H9 (cell line): ENCODE data around the gene EBF4. TPM values are rescaled to one million over a fixed set of nuclear protein-coding genes. Genes with fewer than 3 reads are reported as not detected.

Source experiments
- DNase-seq: peaks from one replicate; pipeline ENCODE4 v3.0.0-alpha.2; 2017
- H2AFZ ChIP-seq: one replicate; pipeline ENCODE4 v1.6.1; 2013; ENCODE audit warnings: mild to moderate bottlenecking, low read length, control low read depth, moderate library complexity
- H2AK5ac ChIP-seq: 2 replicates; pipeline ENCODE4 v1.6.1; 2013; ENCODE audit warnings: low read length, control low read depth, mixed read lengths; ENCODE audit not compliant: insufficient read length
- H2BK120ac ChIP-seq: one replicate; pipeline ENCODE4 v1.6.1; 2013; ENCODE audit warnings: low read depth, mild to moderate bottlenecking, low read length, control low read depth, inconsistent platforms; ENCODE audit not compliant: poor library complexity, severe bottlenecking
- H2BK12ac ChIP-seq: 2 replicates; pipeline ENCODE4 v1.6.1; 2013; ENCODE audit warnings: low read length, control low read depth, mixed read lengths, low read depth; ENCODE audit not compliant: insufficient read length
- H2BK15ac ChIP-seq: 2 replicates; pipeline ENCODE4 v1.6.1; 2013; ENCODE audit warnings: low read depth, low read length, control low read depth
- H2BK20ac ChIP-seq: one replicate; pipeline ENCODE4 v1.6.1; 2013; ENCODE audit warnings: low read depth, mild to moderate bottlenecking, low read length, control low read depth, inconsistent platforms; ENCODE audit not compliant: poor library complexity, severe bottlenecking
- H2BK5ac ChIP-seq: 2 replicates; pipeline ENCODE4 v1.6.1; 2013; ENCODE audit warnings: low read length, control low read depth, mixed read lengths; ENCODE audit not compliant: insufficient read length
- H3K14ac ChIP-seq: 2 replicates; pipeline ENCODE4 v1.6.1; 2013; ENCODE audit warnings: low read length, control low read depth; ENCODE audit not compliant: insufficient read depth
- H3K18ac ChIP-seq: 2 replicates; pipeline ENCODE4 v1.6.1; 2013; ENCODE audit warnings: low read depth, mild to moderate bottlenecking, mixed read lengths, low read length, control low read depth; ENCODE audit not compliant: insufficient read length
- H3K23ac ChIP-seq: 2 replicates; pipeline ENCODE4 v1.6.1; 2013; ENCODE audit warnings: low read length, control low read depth, mixed read lengths, low read depth; ENCODE audit not compliant: insufficient read length
- H3K23me2 ChIP-seq: 2 replicates; pipeline ENCODE4 v1.6.1; 2013; ENCODE audit warnings: low read depth, mild to moderate bottlenecking, mixed read lengths, low read length, control low read depth; ENCODE audit not compliant: insufficient read length, poor library complexity, severe bottlenecking
- H3K27ac ChIP-seq: 2 replicates; pipeline ENCODE4 v1.5.1; 2013; ENCODE audit warnings: low read length, control low read depth, mixed read lengths, low read depth; ENCODE audit not compliant: insufficient read length
- H3K27me3 ChIP-seq: 2 replicates; pipeline ENCODE4 v1.6.1; 2013; ENCODE audit warnings: low read length, control low read depth, inconsistent platforms; ENCODE audit not compliant: insufficient read depth
- H3K4ac ChIP-seq: 2 replicates; pipeline ENCODE4 v1.6.1; 2013; ENCODE audit warnings: low read depth, mild to moderate bottlenecking, control low read depth, inconsistent platforms, low read length, moderate library complexity
- H3K4me1 ChIP-seq: 2 replicates; pipeline ENCODE4 v1.6.1; 2013; ENCODE audit warnings: low read length, control low read depth, inconsistent platforms; ENCODE audit not compliant: insufficient read depth
- H3K4me2 ChIP-seq: 2 replicates; pipeline ENCODE4 v1.6.1; 2013; ENCODE audit warnings: low read length, control low read depth, mixed read lengths; ENCODE audit not compliant: insufficient read length, insufficient read depth
- H3K56ac ChIP-seq: 2 replicates; pipeline ENCODE4 v1.6.1; 2013; ENCODE audit warnings: low read depth, mild to moderate bottlenecking, mixed read lengths, low read length, control low read depth; ENCODE audit not compliant: insufficient read length
- H3K79me1 ChIP-seq: 2 replicates; pipeline ENCODE4 v1.6.1; 2013; ENCODE audit warnings: low read depth, mild to moderate bottlenecking, moderate library complexity, low read length, control low read depth, inconsistent platforms; ENCODE audit not compliant: insufficient read depth, poor library complexity, severe bottlenecking
- H3K79me2 ChIP-seq: 2 replicates; pipeline ENCODE4 v1.6.1; 2013; ENCODE audit warnings: low read length, control low read depth, inconsistent platforms; ENCODE audit not compliant: insufficient read depth
- H3K9ac ChIP-seq: 2 replicates; pipeline ENCODE4 v1.6.1; 2013; ENCODE audit warnings: low read length, control low read depth, mixed read lengths; ENCODE audit not compliant: insufficient read length; ENCODE audit errors: extremely low read depth
- H3K9me3 ChIP-seq: one replicate; pipeline ENCODE4 v1.6.1; 2013; ENCODE audit warnings: low read depth, low read length, inconsistent platforms; ENCODE audit not compliant: control insufficient read depth
- H3T11ph ChIP-seq: one replicate; pipeline ENCODE4 v1.6.1; 2013; ENCODE audit warnings: mild to moderate bottlenecking, low read length, control low read depth, inconsistent platforms
- H4K20me1 ChIP-seq: one replicate; pipeline ENCODE4 v1.6.1; 2013; ENCODE audit not compliant: control insufficient read depth, insufficient read length, insufficient read depth
- H4K5ac ChIP-seq: 2 replicates; pipeline ENCODE4 v1.6.1; 2013; ENCODE audit warnings: low read depth, mild to moderate bottlenecking, mixed read lengths, low read length, control low read depth; ENCODE audit not compliant: insufficient read length
- H4K8ac ChIP-seq: replicated peaks from 2 replicates; pipeline ENCODE4 v1.6.1; 2013; ENCODE audit warnings: low read length, control low read depth, mixed read lengths, low read depth; ENCODE audit not compliant: insufficient read length
- H4K91ac ChIP-seq: 2 replicates; pipeline ENCODE4 v1.6.1; 2013; ENCODE audit warnings: low read depth, mild to moderate bottlenecking, moderate library complexity, mixed read lengths, low read length, control low read depth; ENCODE audit not compliant: insufficient read length
- H3K27ac Mint-ChIP-seq, 3 experiments: 2 replicates in 2 of 3; 3 replicates in 1 of 3; pipeline ENCODE4 v1.8.0; 2020 to 2021; ENCODE audit warnings: mixed read lengths in 3 of 3, mild to moderate bottlenecking in 1 of 3, moderate library complexity in 1 of 3
- H3K27me3 Mint-ChIP-seq: 2 replicates; pipeline ENCODE4 v1.8.0; 2021; ENCODE audit warnings: low read depth, mild to moderate bottlenecking, moderate library complexity, mixed read lengths
- H3K36me3 Mint-ChIP-seq, 3 experiments: 2 replicates in 2 of 3; 3 replicates in 1 of 3; pipeline ENCODE4 v1.8.0; 2020 to 2021; ENCODE audit warnings: low read depth in 3 of 3, mixed read lengths in 3 of 3; ENCODE audit not compliant: insufficient read depth in 1 of 3
- H3K4me1 Mint-ChIP-seq, 2 experiments: 2 replicates each; pipeline ENCODE4 v1.8.0; 2020; ENCODE audit warnings: mixed read lengths in 2 of 2
- H3K4me3 Mint-ChIP-seq, 2 experiments: 2 replicates in 1 of 2; 3 replicates in 1 of 2; pipeline ENCODE4 v1.8.0; 2020 to 2021; ENCODE audit warnings: mild to moderate bottlenecking in 2 of 2, mixed read lengths in 2 of 2, moderate library complexity in 1 of 2
- H3K9me3 Mint-ChIP-seq, 2 experiments: 2 replicates in 1 of 2; 3 replicates in 1 of 2; pipeline ENCODE4 v1.8.0; 2020; ENCODE audit warnings: mild to moderate bottlenecking in 2 of 2, mixed read lengths in 2 of 2, moderate library complexity in 1 of 2
- WGBS: extraction: QIAGEN DNeasy Blood & Tissue Kit; methylation state at CpG from one replicate; pipeline ENCODE4 v1.1.7; 2013; ENCODE audit warnings: missing lambda C conversion rate, low lambda C conversion rate, mixed read lengths; ENCODE audit not compliant: insufficient read length; ENCODE audit errors: extremely low coverage; 5-methylcytosine and 5-hydroxymethylcytosine counted together
- total RNA-seq: library from RNA; stranded (reverse); gene quantifications from 2 replicates; pipeline ENCODE4 v1.2.1, GENCODE V29; 2021
- TF ChIP-seq, protein P1 (sequence below): fragments of 200-600 bp; sonication (generic); conservative IDR thresholded peaks from 3 replicates; pipeline ENCODE4 v1.8.0; 2021; ENCODE audit warnings: antibody characterized with exemption, mild to moderate bottlenecking

Gene EBF4
- total RNA-seq, 1 experiment from 2014 or later: 3.9 TPM

DNA sequence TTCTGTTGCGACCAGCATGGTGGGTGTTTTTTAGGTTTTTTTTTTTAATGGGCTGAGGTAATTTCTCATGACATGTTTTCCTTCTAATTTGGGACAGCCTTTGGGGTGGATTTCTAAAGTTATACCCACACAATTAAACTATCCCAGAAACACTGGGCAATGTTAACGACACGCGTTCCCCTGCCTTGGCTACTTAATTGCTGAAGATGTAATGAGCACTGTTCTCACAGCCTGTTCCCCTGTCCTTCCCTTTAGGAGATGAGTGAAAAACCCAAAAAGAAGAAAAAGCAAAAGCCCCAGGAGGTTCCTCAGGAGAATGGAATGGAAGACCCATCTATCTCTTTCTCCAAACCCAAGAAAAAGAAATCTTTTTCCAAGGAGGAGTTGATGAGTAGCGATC lies 34.9 kb upstream of the EBF4 start:
- no peak overlapping the region for H3K56ac ChIP-seq
- H3K9me3 ChIP-seq: no peaks in the 10 kb centered on the region
- no peak overlapping the region for H4K91ac ChIP-seq
- no peak overlapping the region for H3K9ac ChIP-seq
- Mint-ChIP-seq H3K9me3 (no peaks in the 10 kb centered on the region), H3K27me3 (peaks cover 3% of the 10 kb centered on the region; the same call in 1 of the 2 replicates), H3K36me3 (peaks cover 73 to 99% (median 93%) of the 10 kb centered on the region in 3 experiments), H3K4me3 (0 out of 5 replicates have a peak overlapping the region, but pooled peaks of 1 of the 2 experiments have one; percentile 8), H3K27ac (peak overlapping the region in 1 of 3 experiments; percentile 22; a peak in 1 of 7 replicates), H3K4me1 (peaks cover 15 to 18% of the 10 kb centered on the region in 2 experiments)
- peaks cover 11% of the 10 kb centered on the region for H3K79me1 ChIP-seq
- H3K4me2 ChIP-seq: no peak overlapping the region
- no peak overlapping the region for H3T11ph ChIP-seq
- no peak overlapping the region for H3K18ac ChIP-seq
- no peaks in the 10 kb centered on the region for H4K20me1 ChIP-seq
- no peaks in the 10 kb centered on the region; the same call in 1 of the 2 replicates for H3K4me1 ChIP-seq
- H2AFZ ChIP-seq: no peak overlapping the region
- no peak overlapping the region for H4K5ac ChIP-seq
- H3K23me2 ChIP-seq: peaks cover 9% of the 10 kb centered on the region
- H2BK20ac ChIP-seq: no peak overlapping the region
- TF ChIP-seq, protein P1, sequence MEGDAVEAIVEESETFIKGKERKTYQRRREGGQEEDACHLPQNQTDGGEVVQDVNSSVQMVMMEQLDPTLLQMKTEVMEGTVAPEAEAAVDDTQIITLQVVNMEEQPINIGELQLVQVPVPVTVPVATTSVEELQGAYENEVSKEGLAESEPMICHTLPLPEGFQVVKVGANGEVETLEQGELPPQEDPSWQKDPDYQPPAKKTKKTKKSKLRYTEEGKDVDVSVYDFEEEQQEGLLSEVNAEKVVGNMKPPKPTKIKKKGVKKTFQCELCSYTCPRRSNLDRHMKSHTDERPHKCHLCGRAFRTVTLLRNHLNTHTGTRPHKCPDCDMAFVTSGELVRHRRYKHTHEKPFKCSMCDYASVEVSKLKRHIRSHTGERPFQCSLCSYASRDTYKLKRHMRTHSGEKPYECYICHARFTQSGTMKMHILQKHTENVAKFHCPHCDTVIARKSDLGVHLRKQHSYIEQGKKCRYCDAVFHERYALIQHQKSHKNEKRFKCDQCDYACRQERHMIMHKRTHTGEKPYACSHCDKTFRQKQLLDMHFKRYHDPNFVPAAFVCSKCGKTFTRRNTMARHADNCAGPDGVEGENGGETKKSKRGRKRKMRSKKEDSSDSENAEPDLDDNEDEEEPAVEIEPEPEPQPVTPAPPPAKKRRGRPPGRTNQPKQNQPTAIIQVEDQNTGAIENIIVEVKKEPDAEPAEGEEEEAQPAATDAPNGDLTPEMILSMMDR: no peak
- H4K8ac ChIP-seq: no peak overlapping the region
- H2BK5ac ChIP-seq: no peak overlapping the region
- H2BK120ac ChIP-seq: no peak overlapping the region
- no peak overlapping the region for H3K23ac ChIP-seq
- no peak overlapping the region for H2AK5ac ChIP-seq
- no CpG with 5 or more reads among the region's 5 CpGs for WGBS
- no peak for DNase-seq
- H3K27me3 ChIP-seq: no peaks in the 10 kb centered on the region
- H3K79me2 ChIP-seq: peaks cover 16% of the 10 kb centered on the region
- no peak overlapping the region for H2BK12ac ChIP-seq
- H3K27ac ChIP-seq: no peak overlapping the region
- H3K4ac ChIP-seq: no peak overlapping the region
- H2BK15ac ChIP-seq: no peak overlapping the region
- H3K14ac ChIP-seq: no peak overlapping the region
